GM19043 (cell line): Measurements from ENCODE around the gene LY86.

Experiments used
- ATAC-seq: cut with Tn5 transposase; IDR thresholded peaks from one replicate; pipeline ENCODE4 v1.9.1; 2021; ENCODE audit warnings: low read depth; ENCODE audit not compliant: unreplicated experiment

Gene LY86

GRCh38 chr6:6696867-6697531 lies 108.5 kb downstream of the LY86 start:
- no peak for ATAC-seq

- no peak for ATAC-seq
These were observed 109.1 kb downstream of the LY86 start for GRCh38 chr6:6697620-6698019.

GRCh38 chr6:6699741-6700367 lies 111.3 kb downstream of the LY86 start:
- no peak for ATAC-seq

GRCh38 chr6:6700407-6701270 lies 112.1 kb downstream of the LY86 start:
- no peak for ATAC-seq

GRCh38 chr6:6701864-6702263 lies 113.3 kb downstream of the LY86 start:
- ATAC-seq = no peak

GRCh38 chr6:6703699-6704098 lies 115.2 kb downstream of the LY86 start:
- ATAC-seq = no peak
